HepG2 (cell line): ENCODE results near the gene MYPN. TPM values are rescaled to one million over a fixed set of nuclear protein-coding genes. Genes with fewer than 3 reads are reported as not detected.
A peak's percentile ranks its signal among the peaks of the same experiment; 100 is the strongest.

Experiments
- ARID2 ChIP-seq: sonication (generic); formaldehyde crosslinking; IDR thresholded peaks from 2 replicates; pipeline ENCODE4 v1.8.1; 2022; ENCODE audit warnings: mild to moderate bottlenecking, missing genetic modification reagents, borderline replicate concordance
- ATF5 ChIP-seq: sonication (generic); formaldehyde crosslinking; IDR thresholded peaks from 2 replicates; pipeline ENCODE4 v1.4.0; 2020; ENCODE audit warnings: mild to moderate bottlenecking, low read depth, missing genetic modification reagents
- CHCHD3 ChIP-seq: sonication (generic); formaldehyde crosslinking; IDR thresholded peaks from 2 replicates; pipeline ENCODE4 v1.8.0; 2022; ENCODE audit warnings: mild to moderate bottlenecking, missing genetic modification reagents, moderate library complexity
- ELF3 ChIP-seq: IDR thresholded peaks from 2 replicates; pipeline ENCODE4 v1.6.1; 2016; ENCODE audit warnings: missing genetic modification reagents, missing compliant biosample characterization
- GPN1 ChIP-seq: sonication (generic); formaldehyde crosslinking; IDR thresholded peaks from 2 replicates; pipeline ENCODE4 v1.5.1; 2020; ENCODE audit warnings: missing genetic modification reagents, borderline replicate concordance
- HHEX ChIP-seq: IDR thresholded peaks from 2 replicates; pipeline ENCODE4 v1.6.1; 2016; ENCODE audit warnings: control low read depth
- MED13 ChIP-seq: sonication (generic); formaldehyde crosslinking; IDR thresholded peaks from 2 replicates; pipeline ENCODE4 v1.5.0; 2020; ENCODE audit warnings: missing genetic modification reagents
- MIER3 ChIP-seq: IDR thresholded peaks from 2 replicates; pipeline ENCODE4 v1.6.1; 2016; ENCODE audit warnings: missing compliant biosample characterization, borderline replicate concordance
- NR1H2 ChIP-seq: sonication (generic); formaldehyde crosslinking; IDR thresholded peaks from 2 replicates; pipeline ENCODE4 v1.8.1; 2022; ENCODE audit warnings: low read depth, missing genetic modification reagents, borderline replicate concordance
- POLR2G ChIP-seq: fragments of 200-400 bp; formaldehyde crosslinking; IDR thresholded peaks from 2 replicates; pipeline ENCODE4 v1.6.1; 2018; ENCODE audit warnings: mild to moderate bottlenecking, low read depth, low read length, moderate library complexity
- SNAI1 ChIP-seq: sonication (generic); formaldehyde crosslinking; IDR thresholded peaks from 2 replicates; pipeline ENCODE4 v1.5.0; 2020; ENCODE audit warnings: mild to moderate bottlenecking, missing genetic modification reagents, borderline replicate concordance
- THYN1 ChIP-seq: sonication (generic); formaldehyde crosslinking; IDR thresholded peaks from 2 replicates; pipeline ENCODE4 v1.8.1; 2023; ENCODE audit warnings: low read depth, mild to moderate bottlenecking, moderate library complexity, missing genetic modification reagents, borderline replicate concordance
- TRIM22 ChIP-seq: fragments of 450-650 bp; IDR thresholded peaks from 2 replicates; pipeline ENCODE4 v1.6.1; 2017
- ZFP90 ChIP-seq: sonication (generic); formaldehyde crosslinking; IDR thresholded peaks from 2 replicates; pipeline ENCODE4 v1.8.0; 2022; ENCODE audit warnings: missing genetic modification reagents, mild to moderate bottlenecking, inconsistent platforms, borderline replicate concordance
- ZMYM4 ChIP-seq: sonication (generic); formaldehyde crosslinking; IDR thresholded peaks from 2 replicates; pipeline ENCODE4 v1.8.1; 2023; ENCODE audit warnings: mild to moderate bottlenecking, missing genetic modification reagents
- ZNF18 ChIP-seq: sonication (generic); formaldehyde crosslinking; IDR thresholded peaks from 2 replicates; pipeline ENCODE4 v1.8.0; 2022; ENCODE audit warnings: mild to moderate bottlenecking, missing genetic modification reagents; ENCODE audit not compliant: insufficient replicate concordance
- ZNF382 ChIP-seq: sonication (generic); formaldehyde crosslinking; IDR thresholded peaks from 2 replicates; pipeline ENCODE4 v1.5.0; 2020; ENCODE audit warnings: missing genetic modification reagents, mild to moderate bottlenecking, borderline replicate concordance
- ZNF563 ChIP-seq: sonication (generic); formaldehyde crosslinking; IDR thresholded peaks from 2 replicates; pipeline ENCODE4 v1.8.0; 2022; ENCODE audit warnings: mild to moderate bottlenecking, moderate library complexity, missing genetic modification reagents
- ZNF609 ChIP-seq: sonication (generic); formaldehyde crosslinking; IDR thresholded peaks from 2 replicates; pipeline ENCODE4 v1.4.0; 2020; ENCODE audit warnings: mild to moderate bottlenecking, missing genetic modification reagents, borderline replicate concordance
- ZNF720 ChIP-seq: sonication (generic); formaldehyde crosslinking; IDR thresholded peaks from 2 replicates; pipeline ENCODE4 v1.4.0; 2020; ENCODE audit warnings: missing genetic modification reagents
- ZNF749 ChIP-seq: sonication (generic); formaldehyde crosslinking; IDR thresholded peaks from 2 replicates; pipeline ENCODE4 v1.8.0; 2022; ENCODE audit warnings: mild to moderate bottlenecking, missing genetic modification reagents, moderate library complexity, borderline replicate concordance
- polyA plus RNA-seq, 8 experiments: library from polyadenylated mRNA; depleted of rRNA in 3 of 8; stranded (reverse) in 7 of 8; unstranded in 1 of 8; fragments of >200 nt; fragmentation: Illumina TruSeq in 4 of 8; extraction: Trizol in 4 of 8; gene quantifications; 2 replicates each; pipeline versions ENCODE4 v1.2.1 to v1.2.3, GENCODE V29; 2011 to 2016; ENCODE audit warnings: low read depth in 4 of 8, missing spikeins in 1 of 8, mixed read lengths in 1 of 8; ENCODE audit not compliant: insufficient read depth in 1 of 8
- total RNA-seq, 5 experiments: library from RNA; depleted of rRNA; stranded (reverse); fragments of >200 nt; fragmentation: Illumina TruSeq; extraction: Trizol; gene quantifications; 2 replicates each; pipeline ENCODE4 v1.2.3, GENCODE V29; 2016; ENCODE audit warnings: low read depth in 1 of 5

Gene MYPN
- total and polyA plus RNA-seq, 2 of the 13 experiments (the other 11 are each of a cell fraction or from before 2014, with no cell fraction given), result not detected

- TF ChIP-seq ZNF563 (CRISPR knock-in tag) (peak; percentile 96), ELF3 (peak; percentile 8; the same call in 1 of the 2 replicates), POLR2G (0 out of 2 replicates have a peak, but pooled peaks have one; percentile 30), MIER3 (CRISPR knock-in tag) (no peak), ZMYM4 (peak; percentile 59), ARID2 (CRISPR knock-in tag) (no peak), GPN1 (no peak), CHCHD3 (CRISPR knock-in tag) (no peak), HHEX (CRISPR knock-in tag) (no peak), TRIM22 (no peak), NR1H2 (CRISPR knock-in tag) (no peak), ZNF720 (CRISPR knock-in tag) (no peak), ZNF609 (no peak), ZFP90 (CRISPR knock-in tag) (peak; percentile 91; the same call in 1 of the 2 replicates), ZNF18 (CRISPR knock-in tag) (peak; percentile 64), SNAI1 (CRISPR knock-in tag) (no peak), ZNF749 (CRISPR knock-in tag) (peak; percentile 81; the same call in 1 of the 2 replicates), ZNF382 (CRISPR knock-in tag) (no peak), MED13 (CRISPR knock-in tag) (peak; percentile 54; the same call in 1 of the 2 replicates), ATF5 (CRISPR knock-in tag) (no peak), THYN1 (CRISPR knock-in tag) (no peak)
Observed at GRCh38 chr10:68231106-68231816, 122.0 kb downstream of the MYPN start (continued).
